IMR-90 (cell line): Measurements from ENCODE around the gene SMYD2. TPM values are rescaled to one million over a fixed set of nuclear protein-coding genes. Genes with fewer than 3 reads are reported as not detected.

ENCODE experiments used
- ATAC-seq: fragments of 200-7000 bp; cut with Tn5 transposase; 2 replicates; pipeline ENCODE4 v1.9.1; 2020; ENCODE audit warnings: low read depth, mild to moderate bottlenecking, moderate library complexity
- BruUV-seq: library from RNA; stranded (reverse); fragments of 400-500 nt; replicated peaks from 2 replicates; lab custom pipeline; 2021; lab: Mats Ljungman, UMichigan
- CTCF ChIA-PET: fragments of 300-600 bp; formaldehyde crosslinking; extraction: SDS; loops from one replicate; lab custom pipeline; 2021; ENCODE audit warnings: antibody characterized with exemption; lab: Yijun Ruan, JAX
- POLR2A ChIA-PET: fragments of 300-600 bp; sonication (Branson Sonifier 250); formaldehyde crosslinking; loops from one replicate; lab custom pipeline; 2022; ENCODE audit warnings: antibody characterized with exemption; ENCODE audit not compliant: unreplicated experiment; lab: Charles Lee
- DNase-seq: peaks from one replicate; pipeline ENCODE4 v3.0.0; 2013
- H2AFZ ChIP-seq: replicated peaks from 2 replicates; pipeline ENCODE3; 2013; ENCODE audit warnings: low read length, mild to moderate bottlenecking; ENCODE audit not compliant: poor library complexity
- H2AK5ac ChIP-seq: 2 replicates; pipeline ENCODE4 v1.6.1; 2013; ENCODE audit warnings: low read depth, low read length, inconsistent platforms
- H2AK9ac ChIP-seq: replicated peaks from 2 replicates; pipeline ENCODE3; 2013; ENCODE audit warnings: mild to moderate bottlenecking, low read depth, low read length, moderate library complexity; ENCODE audit not compliant: poor library complexity
- H2BK120ac ChIP-seq: 2 replicates; pipeline ENCODE4 v1.6.1; 2013; ENCODE audit warnings: low read depth, low read length, inconsistent platforms
- H2BK15ac ChIP-seq: 3 replicates; pipeline ENCODE4 v1.6.1; 2013; ENCODE audit warnings: low read depth, low read length, inconsistent platforms
- H2BK20ac ChIP-seq: 2 replicates; pipeline ENCODE4 v1.6.1; 2013; ENCODE audit warnings: low read depth, mild to moderate bottlenecking, inconsistent platforms, low read length, moderate library complexity
- H2BK5ac ChIP-seq: 2 replicates; pipeline ENCODE4 v1.6.1; 2013; ENCODE audit warnings: mild to moderate bottlenecking, low read depth, low read length, inconsistent platforms; ENCODE audit not compliant: poor library complexity, severe bottlenecking
- H3K14ac ChIP-seq: replicated peaks from 2 replicates; pipeline ENCODE4 v1.6.1; 2013; ENCODE audit warnings: low read depth, low read length, inconsistent platforms
- H3K18ac ChIP-seq: 2 replicates; pipeline ENCODE4 v1.6.1; 2013; ENCODE audit warnings: low read depth, low read length, control low read depth
- H3K23ac ChIP-seq: 2 replicates; pipeline ENCODE4 v1.6.1; 2013; ENCODE audit warnings: low read depth, low read length, inconsistent platforms
- H3K27ac ChIP-seq: 2 replicates; pipeline ENCODE4 v1.5.1; 2013; ENCODE audit warnings: mild to moderate bottlenecking, control low read depth, low read length; ENCODE audit not compliant: insufficient read depth
- H3K27me3 ChIP-seq: 2 replicates; pipeline ENCODE4 v1.6.1; 2013; ENCODE audit warnings: low read length; ENCODE audit not compliant: control insufficient read depth, insufficient read depth
- H3K36me3 ChIP-seq: 2 replicates; pipeline ENCODE4 v1.6.1; 2013; ENCODE audit warnings: low read length, mixed read lengths; ENCODE audit not compliant: control insufficient read depth, insufficient read depth
- H3K4ac ChIP-seq: 2 replicates; pipeline ENCODE4 v1.6.1; 2013; ENCODE audit warnings: low read depth, low read length, inconsistent platforms
- H3K4me1 ChIP-seq: 2 replicates; pipeline ENCODE4 v1.6.1; 2013; ENCODE audit warnings: low read length, mixed read lengths; ENCODE audit not compliant: control insufficient read depth, insufficient read depth
- H3K4me2 ChIP-seq: 2 replicates; pipeline ENCODE4 v1.6.1; 2013; ENCODE audit warnings: low read depth, mild to moderate bottlenecking, control low read depth, low read length, moderate library complexity
- H3K4me3 ChIP-seq: 2 replicates; pipeline ENCODE4 v1.5.1; 2013; ENCODE audit warnings: low read depth, mild to moderate bottlenecking, control low read depth, low read length, moderate library complexity; ENCODE audit not compliant: insufficient read depth
- H3K56ac ChIP-seq: 2 replicates; pipeline ENCODE4 v1.6.1; 2013; ENCODE audit warnings: low read length, inconsistent platforms; ENCODE audit not compliant: insufficient read depth; ENCODE audit errors: extremely low read depth
- H3K79me1 ChIP-seq, 2 experiments: 2 replicates each; pipeline ENCODE4 v1.6.1; 2013; ENCODE audit warnings: low read length in 2 of 2, inconsistent platforms in 1 of 2, low read depth in 1 of 2
- H3K9ac ChIP-seq: 2 replicates; pipeline ENCODE4 v1.6.1; 2013; ENCODE audit warnings: low read depth, low read length, control low read depth
- H3K9me1 ChIP-seq: 2 replicates; pipeline ENCODE4 v1.6.1; 2013; ENCODE audit warnings: low read length, inconsistent platforms; ENCODE audit not compliant: insufficient read depth
- H3K9me3 ChIP-seq: 2 replicates; pipeline ENCODE4 v1.6.1; 2013; ENCODE audit warnings: low read length; ENCODE audit not compliant: control insufficient read depth, insufficient read depth
- H4K20me1 ChIP-seq: 2 replicates; pipeline ENCODE4 v1.6.1; 2013; ENCODE audit warnings: low read length, inconsistent platforms; ENCODE audit not compliant: insufficient read depth
- H4K5ac ChIP-seq: 2 replicates; pipeline ENCODE4 v1.6.1; 2013; ENCODE audit warnings: mild to moderate bottlenecking, low read depth, low read length, control low read depth
- H4K8ac ChIP-seq, 2 experiments: 2 replicates each; pipeline ENCODE4 v1.6.1; 2013; ENCODE audit warnings: low read depth in 2 of 2, low read length in 2 of 2, control low read depth in 1 of 2, inconsistent platforms in 1 of 2
- H4K91ac ChIP-seq: 2 replicates; pipeline ENCODE4 v1.6.1; 2013; ENCODE audit warnings: low read depth, low read length, inconsistent platforms; ENCODE audit not compliant: insufficient read depth
- BHLHE40 ChIP-seq: fragments of 150-350 bp; IDR thresholded peaks from 2 replicates; pipeline ENCODE4 v1.6.1; 2016; ENCODE audit warnings: mild to moderate bottlenecking, low read depth, low read length
- CHD1 ChIP-seq: IDR thresholded peaks from 2 replicates; pipeline ENCODE4 v1.6.1; 2012; ENCODE audit warnings: low read depth, low read length, improper control_type of control experiment
- FOS ChIP-seq: fragments of 150-350 bp; IDR thresholded peaks from 2 replicates; pipeline ENCODE4 v1.6.1; 2016; ENCODE audit warnings: low read depth, low read length
- MAZ ChIP-seq: IDR thresholded peaks from 2 replicates; pipeline ENCODE4 v1.6.1; 2012; ENCODE audit warnings: low read depth, mild to moderate bottlenecking, low read length, improper control_type of control experiment, moderate library complexity, borderline replicate concordance
- MXI1 ChIP-seq: IDR thresholded peaks from 2 replicates; pipeline ENCODE4 v1.6.1; 2012; ENCODE audit warnings: low read depth, mild to moderate bottlenecking, low read length, moderate library complexity, borderline replicate concordance
- POLR2A ChIP-seq: IDR thresholded peaks from 2 replicates; pipeline ENCODE4 v1.6.1; 2012; ENCODE audit warnings: mild to moderate bottlenecking, low read depth, low read length
- RAD21 ChIP-seq: IDR thresholded peaks from 2 replicates; pipeline ENCODE4 v1.6.1; 2012; ENCODE audit warnings: low read length, improper control_type of control experiment
- RFX5 ChIP-seq: IDR thresholded peaks from 2 replicates; pipeline ENCODE4 v1.8.0; 2012; ENCODE audit warnings: low read depth, mild to moderate bottlenecking, low read length, moderate library complexity
- SMC3 ChIP-seq: fragments of 150-350 bp; IDR thresholded peaks from 2 replicates; pipeline ENCODE4 v1.6.1; 2016; ENCODE audit warnings: low read depth, mild to moderate bottlenecking, antibody characterized with exemption, low read length, moderate library complexity
- WGBS, 2 experiments: methylation state at CpG; one replicate each; pipeline versions ENCODE4 v1.1.5 to v1.1.7; 2013; ENCODE audit warnings: missing lambda C conversion rate in 2 of 2; ENCODE audit not compliant: insufficient read length in 1 of 2; ENCODE audit errors: extremely low coverage in 2 of 2; 5-methylcytosine and 5-hydroxymethylcytosine counted together
- dilution Hi-C: fragments of 300-500 bp; cut with HindIII; formaldehyde crosslinking; loops from one replicate; pipeline ENCODE4 v1.14.3; 2018; ENCODE audit warnings: low sequenced_read_pairs; ENCODE audit not compliant: unreplicated experiment
- in situ Hi-C: fragments of 300-500 bp; cut with MboI; formaldehyde crosslinking; loops from 3 replicates; pipeline ENCODE4 v1.14.3; 2019; ENCODE audit warnings: low sequenced_read_pairs, inconsistent platforms, mixed read lengths
- intact Hi-C: fragments of 100-400 bp; cut with micrococcal nuclease; formaldehyde crosslinking; loops from 2 replicates; pipeline ENCODE4 v1.10.0; 2022
- polyA plus RNA-seq, 3 experiments: library from polyadenylated mRNA; depleted of rRNA; stranded (reverse); fragments of >200 nt; gene quantifications; 2 replicates each; pipeline ENCODE4 v1.2.3, GENCODE V29; 2012; ENCODE audit warnings: low replicate concordance in 1 of 3
- total RNA-seq: library from RNA; depleted of rRNA; stranded (reverse); fragments of >200 nt; gene quantifications from 2 replicates; pipeline ENCODE4 v1.2.3, GENCODE V29; 2012
- TF ChIP-seq, protein P1 (sequence below): conservative IDR thresholded peaks from 2 replicates; pipeline ENCODE4 v1.5.1; 2012; ENCODE audit warnings: mild to moderate bottlenecking, low read depth, low read length, improper control_type of control experiment
- TF ChIP-seq, protein P2 (sequence below): fragments of 150-350 bp; IDR thresholded peaks from 2 replicates; pipeline ENCODE4 v1.6.1; 2017; ENCODE audit warnings: mild to moderate bottlenecking, antibody characterized with exemption, low read length, low read depth

The SMYD2 gene
- total and polyA plus RNA-seq, 2 of the 4 experiments (the other 2 are of a cell fraction), result 32.7 to 61.7 TPM

DNA sequence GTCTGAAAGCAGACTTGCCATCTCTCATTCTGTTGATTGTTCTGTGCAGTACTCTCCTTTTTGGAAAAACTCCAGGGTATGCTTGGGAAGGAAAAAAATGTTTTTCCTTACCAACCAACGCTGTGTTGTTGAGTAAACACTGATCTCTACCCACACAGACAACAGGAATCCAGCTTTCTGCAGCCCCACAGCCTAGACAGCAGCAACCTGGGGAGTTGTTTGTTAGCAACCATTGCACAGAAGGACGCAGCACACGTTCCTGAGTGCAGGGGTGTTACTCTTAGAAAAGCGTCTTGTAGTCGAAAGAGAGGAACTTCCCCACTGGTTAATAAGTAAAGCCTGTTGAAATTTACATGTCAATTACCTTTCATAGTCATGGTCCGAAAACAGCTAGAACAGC lies 56.6 kb downstream of the SMYD2 start:
- POLR2A ChIA-PET, result no interaction called here
- BruUV-seq, result no TSS peak
- Histone ChIP-seq H3K9me1 (peaks cover 12% of the 10 kb centered on the region), H3K4me2 (no peak overlapping the region; the same call in 1 of the 2 replicates), H3K27ac (no peak overlapping the region), H2AK9ac (no peak overlapping the region), H3K14ac (peak overlapping the region; percentile 81), H3K4me1 (peaks cover 13% of the 10 kb centered on the region), H3K18ac (no peak overlapping the region), H3K9ac (no peak overlapping the region), H2BK120ac (0 out of 2 replicates have a peak overlapping the region, but pooled peaks have one; percentile 6), H2BK15ac (0 out of 3 replicates have a peak overlapping the region, but pooled peaks have one; percentile 13), H3K4me3 (no peak overlapping the region), H3K27me3 (no peaks in the 10 kb centered on the region), H2AK5ac (peak overlapping the region; percentile 61; the same call in 1 of the 2 replicates), H3K9me3 (no peaks in the 10 kb centered on the region), H3K36me3 (peaks cover 8% of the 10 kb centered on the region), H4K20me1 (no peaks in the 10 kb centered on the region; the same call in 1 of the 2 replicates), H3K23ac (no peak overlapping the region), H4K91ac (no peak overlapping the region; the same call in 1 of the 2 replicates), H2BK5ac (peak overlapping the region; percentile 17), H4K5ac (no peak overlapping the region), H3K56ac (no peak overlapping the region), H2AFZ (no peak overlapping the region), H3K79me1 (peaks cover 0 to 29% of the 10 kb centered on the region in 2 experiments; a peak in 2 of 4 replicates), H2BK20ac (peak overlapping the region; percentile 10; the same call in 1 of the 2 replicates), H3K4ac (peak overlapping the region; percentile 69), H4K8ac (no peak overlapping the region)
- peak; percentile 60 for DNase-seq
- TF ChIP-seq BHLHE40 (no peak), SMC3 (no peak), POLR2A (no peak; the same call in 1 of the 2 replicates), RAD21 (no peak), RFX5 (no peak), CHD1 (no peak), MXI1 (no peak), FOS (no peak), MAZ (no peak)
- TF ChIP-seq, protein P1, sequence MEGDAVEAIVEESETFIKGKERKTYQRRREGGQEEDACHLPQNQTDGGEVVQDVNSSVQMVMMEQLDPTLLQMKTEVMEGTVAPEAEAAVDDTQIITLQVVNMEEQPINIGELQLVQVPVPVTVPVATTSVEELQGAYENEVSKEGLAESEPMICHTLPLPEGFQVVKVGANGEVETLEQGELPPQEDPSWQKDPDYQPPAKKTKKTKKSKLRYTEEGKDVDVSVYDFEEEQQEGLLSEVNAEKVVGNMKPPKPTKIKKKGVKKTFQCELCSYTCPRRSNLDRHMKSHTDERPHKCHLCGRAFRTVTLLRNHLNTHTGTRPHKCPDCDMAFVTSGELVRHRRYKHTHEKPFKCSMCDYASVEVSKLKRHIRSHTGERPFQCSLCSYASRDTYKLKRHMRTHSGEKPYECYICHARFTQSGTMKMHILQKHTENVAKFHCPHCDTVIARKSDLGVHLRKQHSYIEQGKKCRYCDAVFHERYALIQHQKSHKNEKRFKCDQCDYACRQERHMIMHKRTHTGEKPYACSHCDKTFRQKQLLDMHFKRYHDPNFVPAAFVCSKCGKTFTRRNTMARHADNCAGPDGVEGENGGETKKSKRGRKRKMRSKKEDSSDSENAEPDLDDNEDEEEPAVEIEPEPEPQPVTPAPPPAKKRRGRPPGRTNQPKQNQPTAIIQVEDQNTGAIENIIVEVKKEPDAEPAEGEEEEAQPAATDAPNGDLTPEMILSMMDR, result no peak
- TF ChIP-seq, protein P2, sequence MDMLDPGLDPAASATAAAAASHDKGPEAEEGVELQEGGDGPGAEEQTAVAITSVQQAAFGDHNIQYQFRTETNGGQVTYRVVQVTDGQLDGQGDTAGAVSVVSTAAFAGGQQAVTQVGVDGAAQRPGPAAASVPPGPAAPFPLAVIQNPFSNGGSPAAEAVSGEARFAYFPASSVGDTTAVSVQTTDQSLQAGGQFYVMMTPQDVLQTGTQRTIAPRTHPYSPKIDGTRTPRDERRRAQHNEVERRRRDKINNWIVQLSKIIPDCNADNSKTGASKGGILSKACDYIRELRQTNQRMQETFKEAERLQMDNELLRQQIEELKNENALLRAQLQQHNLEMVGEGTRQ, result no peak
- peak; percentile 16 for ATAC-seq
- dilution Hi-C loops, result no loop called here
- no CpG with 5 or more reads among the region's 6 CpGs for WGBS, 2 experiments
- in situ Hi-C loops, result no loop called here
- CTCF ChIA-PET, result no interaction called here
- intact Hi-C loops, result loop anchor here (10.0 kb wide), 2 partner anchors 217 to 807 kb away; partner anchors contain the start of gene PTPN14
